Dedifferentiated amniotic fluid mesenchymal stem cell (primary cell): ENCODE results near the gene CFAP141.
"Not testable (repeated sequence)": the region's sequence is repeated elsewhere in the genome, so short reads cannot be mapped to it uniquely, and the experiment has no call there.

Experiments used
- DNase-seq: peaks from one replicate; pipeline ENCODE4 v3.0.0-alpha.2; 2016; ENCODE audit errors: extremely low spot score

CFAP141 gene

DNA sequence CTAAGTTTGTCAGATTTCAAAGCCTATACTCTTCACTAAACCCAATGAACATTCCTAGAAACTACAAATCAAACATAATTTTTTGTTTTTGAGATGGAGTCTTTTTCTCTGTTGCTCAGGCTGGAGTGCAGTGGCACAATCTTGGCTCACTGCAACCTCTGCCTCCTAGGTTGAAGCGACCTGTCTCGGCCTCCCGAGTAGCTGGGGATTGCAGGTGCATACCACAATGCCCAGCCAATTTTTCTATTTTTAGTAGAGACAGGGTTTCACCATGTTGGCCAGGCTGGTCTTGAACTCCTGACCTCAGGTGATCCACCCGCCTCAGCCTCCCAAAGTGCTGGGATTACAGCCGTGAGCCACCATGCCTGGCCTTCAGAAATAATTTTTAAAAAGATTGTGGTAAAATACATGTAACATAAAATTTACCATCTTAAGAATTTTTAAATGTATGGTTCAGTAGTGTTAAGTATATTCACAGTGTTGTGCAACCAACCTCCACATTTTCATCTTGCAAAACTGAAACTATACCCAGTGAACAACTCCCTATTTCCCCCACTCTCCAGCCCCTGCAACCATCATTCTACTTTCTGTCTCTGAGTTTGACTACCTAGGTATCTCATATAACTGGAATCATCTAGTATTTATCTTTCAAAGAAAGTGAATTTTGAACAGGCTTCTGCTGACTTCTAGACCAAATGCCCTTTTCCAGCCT lies 2.7 kb upstream of the CFAP141 start:
- DNase-seq = no peak

DNA sequence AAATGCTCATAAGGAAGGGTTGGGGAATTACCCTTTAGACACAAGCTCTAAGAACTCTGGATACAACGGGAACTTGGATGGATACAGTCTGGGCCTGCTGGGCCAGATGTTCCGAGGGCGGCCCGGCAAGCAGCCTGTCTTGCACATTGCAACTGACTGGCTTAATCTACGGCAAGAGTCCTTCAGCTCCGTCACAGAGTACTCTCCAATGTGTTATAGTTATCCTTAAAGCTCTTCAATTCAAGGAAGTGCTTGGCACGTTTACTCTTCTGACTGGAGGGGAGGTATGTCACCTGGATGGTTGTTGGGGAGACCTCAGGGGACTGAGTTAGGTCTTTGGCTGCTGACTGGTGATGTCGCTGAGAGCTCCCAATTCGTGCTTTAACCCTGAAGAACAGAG lies 1.1 kb upstream of the CFAP141 start:
- DNase-seq = no peak

DNA sequence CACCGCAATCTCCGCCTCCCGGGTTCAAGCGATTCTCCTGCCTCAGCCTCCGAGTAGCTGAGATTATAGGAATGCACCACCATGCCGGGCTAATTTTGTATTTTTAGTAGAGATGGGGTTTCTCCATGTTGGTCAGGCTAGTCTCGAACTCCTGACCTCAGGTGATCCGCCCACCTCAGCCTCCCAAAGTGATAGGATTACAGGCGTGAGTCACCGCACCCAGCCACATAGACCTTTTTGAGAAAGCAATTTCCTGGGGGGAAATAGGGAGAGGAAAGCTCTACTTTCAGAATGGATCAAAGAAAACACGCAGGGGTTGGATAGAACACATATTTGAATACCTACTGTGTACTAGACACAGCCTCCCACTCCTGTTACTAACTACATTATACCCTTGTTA lies 355 bp downstream of the CFAP141 start:
- DNase-seq = not testable (repeated sequence)

GRCh38 chr1:154199563-154199879 lies 6.6 kb downstream of the CFAP141 start:
- DNase-seq = no peak

DNA sequence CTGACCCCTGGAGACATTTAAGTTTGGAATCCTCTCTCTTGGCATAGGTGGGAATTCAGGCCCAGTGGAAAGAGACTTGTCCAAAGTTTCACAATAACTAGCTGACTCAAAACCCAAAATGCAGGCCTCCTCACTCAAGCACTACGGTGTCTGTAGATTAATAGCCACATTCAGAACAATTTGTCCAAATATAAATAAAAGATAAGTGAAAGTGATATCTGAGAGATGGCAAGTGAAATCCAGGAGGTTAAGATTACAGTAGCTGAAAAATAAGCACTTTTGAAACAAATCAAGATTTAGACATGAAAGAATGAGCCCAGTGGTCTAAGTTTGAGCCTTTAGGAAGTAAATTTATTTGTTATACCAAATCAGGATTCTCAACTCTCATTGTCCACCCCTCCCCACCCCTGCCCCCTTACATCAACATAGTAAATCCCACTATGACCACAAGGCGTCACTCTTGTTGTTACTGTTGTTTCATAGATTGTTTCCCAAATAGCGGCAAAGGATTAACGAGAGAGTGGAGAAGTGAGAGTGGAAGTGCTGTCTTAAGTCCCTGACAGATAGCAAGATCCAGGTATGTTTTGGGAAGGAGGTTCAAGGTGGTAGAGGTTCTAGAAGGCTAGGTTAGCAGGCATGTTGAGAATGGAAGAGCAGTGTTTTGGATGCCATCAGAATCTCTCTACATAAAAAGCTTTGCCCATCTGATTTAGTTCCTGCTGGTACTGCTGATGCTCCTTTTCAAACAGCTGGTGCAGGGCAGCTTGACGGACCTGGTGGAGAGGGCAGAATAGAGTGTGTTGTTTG lies 7.2 kb downstream of the CFAP141 start:
- DNase-seq = peak; percentile 36

GRCh38 chr1:154193821-154194220 lies 12.3 kb downstream of the CFAP141 start:
- no peak for DNase-seq

DNA sequence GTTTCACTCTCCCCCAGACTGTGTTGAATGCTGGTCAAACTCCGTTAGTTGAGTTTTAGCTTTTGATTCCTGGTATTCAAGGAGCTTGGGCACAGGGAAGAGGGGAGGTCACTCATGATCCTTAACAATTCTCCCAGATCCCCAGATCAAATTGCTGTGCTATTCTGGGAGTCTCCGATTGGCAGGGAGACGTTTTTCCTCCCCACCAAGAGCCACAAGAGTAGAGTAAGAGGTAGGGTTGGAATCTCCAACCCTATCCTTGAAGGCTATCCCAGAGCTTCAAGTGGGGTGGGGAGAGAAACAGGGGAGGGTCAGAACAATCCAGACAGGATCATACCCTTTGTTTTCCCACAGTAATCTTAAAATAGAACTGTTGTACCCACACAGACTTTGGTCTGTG lies 13.7 kb downstream of the CFAP141 start:
- no peak for DNase-seq

DNA sequence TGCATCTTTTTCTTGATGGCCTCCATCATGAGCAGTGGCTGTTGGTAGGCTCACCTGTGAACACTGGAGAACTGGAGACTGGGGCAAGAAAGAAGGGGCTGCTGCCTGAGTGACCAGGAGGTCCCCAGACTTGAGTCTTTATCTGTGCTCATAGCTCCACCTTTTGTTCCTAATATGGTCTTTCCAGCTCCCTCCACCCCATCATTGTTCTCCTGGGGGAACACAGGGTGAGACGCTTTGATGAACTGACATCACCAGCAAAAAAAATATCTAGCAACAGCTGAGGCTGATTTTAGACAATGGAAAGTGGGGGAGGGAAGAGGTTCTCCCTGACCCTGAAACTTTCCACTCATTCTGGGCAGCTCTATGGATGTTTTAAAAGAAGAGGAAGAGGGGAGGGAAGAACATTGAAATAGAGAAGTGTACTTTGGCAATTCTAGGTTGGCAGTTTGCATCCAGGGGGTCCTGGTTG lies 14.1 kb downstream of the CFAP141 start, which contains the start of gene TPM3:
Gene TPM3, minus strand, starts transcription at position 111 of the 472 bp plus-strand sequence. Its CDS starts 82 bp downstream, at position 29.
- no peak for DNase-seq

GRCh38 chr1:154190550-154190949 lies 15.6 kb downstream of the CFAP141 start:
- no peak for DNase-seq

DNA sequence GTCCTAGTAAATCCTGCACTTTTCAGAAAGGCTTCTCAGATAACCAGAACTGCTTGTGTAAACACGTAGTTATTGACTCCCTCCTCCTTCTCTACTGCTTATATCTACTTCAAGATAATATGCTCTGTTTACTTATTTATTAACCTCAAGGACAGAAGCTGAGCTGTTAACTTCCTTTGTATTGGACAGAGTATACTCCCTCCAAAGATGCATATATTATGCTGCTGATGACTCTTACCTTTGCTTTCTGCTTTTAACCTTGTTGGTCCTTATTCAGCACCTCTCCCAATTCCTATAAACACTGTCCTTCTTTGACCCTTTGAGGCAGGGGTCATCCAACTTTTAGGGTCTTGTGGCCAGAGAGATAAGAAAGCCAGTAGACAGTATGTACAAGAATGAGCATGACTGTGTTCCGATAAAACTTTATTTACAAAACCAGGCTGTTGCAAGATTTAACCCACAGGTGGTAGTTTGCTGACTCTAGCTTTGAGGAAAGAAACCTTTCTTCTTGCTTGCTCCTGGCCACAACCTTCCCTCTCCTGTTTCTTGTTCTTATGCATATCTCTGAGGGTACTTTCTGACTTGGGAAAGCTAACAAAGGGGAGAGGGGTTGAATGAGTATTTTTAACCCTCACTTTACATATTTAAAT lies 19.2 kb downstream of the CFAP141 start:
- no peak for DNase-seq

DNA sequence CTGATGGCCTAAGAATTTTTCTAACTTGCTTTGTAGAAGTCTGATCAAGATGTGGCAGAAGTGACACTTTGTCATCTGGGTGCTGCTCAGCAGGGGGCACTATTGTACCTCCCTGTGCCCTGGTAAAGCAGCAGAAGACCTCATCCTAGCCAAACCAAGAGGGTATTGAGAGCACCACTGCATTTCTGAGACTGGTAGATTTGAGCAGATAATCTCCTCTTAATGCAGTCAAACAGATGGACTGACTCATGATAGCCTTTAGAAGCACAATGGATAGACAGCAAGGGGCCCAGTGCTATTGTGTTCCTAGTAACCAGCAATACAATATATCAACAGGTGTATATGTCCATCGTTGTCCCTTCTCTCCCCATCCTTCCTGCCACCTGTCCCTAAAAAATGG lies 20.0 kb downstream of the CFAP141 start:
- DNase-seq = no peak

DNA sequence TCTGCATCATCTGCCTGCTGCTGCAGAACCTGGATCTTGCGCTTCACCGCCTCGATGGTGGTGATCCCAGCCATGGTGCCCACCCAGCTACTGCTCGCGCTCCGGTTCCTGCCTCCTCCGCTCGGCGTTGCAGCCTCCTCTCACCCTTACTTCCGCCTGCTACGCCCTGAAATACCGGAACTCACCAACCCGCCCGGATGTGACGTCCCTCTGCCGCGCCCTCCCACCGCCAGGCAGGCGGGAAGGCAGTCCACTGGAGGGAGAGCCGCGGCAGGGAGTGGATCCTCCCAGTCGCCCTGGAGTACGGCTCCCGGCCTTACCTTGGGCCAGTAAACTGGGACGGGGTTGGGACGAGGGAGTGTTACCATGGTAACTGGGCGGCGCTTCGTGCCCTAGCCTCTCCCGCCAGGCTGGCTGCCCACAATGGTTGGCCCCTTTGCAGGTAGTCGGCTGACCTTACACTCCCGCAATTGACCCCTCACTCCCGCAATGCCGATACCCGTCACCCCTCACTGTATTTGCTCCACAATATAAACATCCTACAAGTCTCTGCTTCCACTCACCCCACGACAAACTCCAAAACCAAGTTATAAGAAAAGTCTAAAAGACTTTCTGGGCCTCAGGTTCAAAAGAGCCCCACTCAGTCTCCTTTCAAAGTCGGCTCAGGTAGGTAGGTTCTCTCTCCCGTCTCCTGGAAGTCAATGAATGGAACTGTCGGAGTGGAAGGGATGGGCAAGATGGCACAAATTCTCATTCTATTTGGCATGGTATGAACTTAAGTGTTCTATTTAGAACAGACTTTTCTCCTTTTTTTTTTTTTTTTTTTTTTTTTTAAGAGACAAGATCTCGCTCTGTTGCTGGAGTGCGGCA lies 22.9 kb downstream of the CFAP141 start:
- peak; percentile 93 for DNase-seq

GRCh38 chr1:154182344-154183045 lies 23.6 kb downstream of the CFAP141 start:
- DNase-seq = peak; percentile 49

GRCh38 chr1:154181944-154182343 lies 24.2 kb downstream of the CFAP141 start:
- DNase-seq = no peak

DNA sequence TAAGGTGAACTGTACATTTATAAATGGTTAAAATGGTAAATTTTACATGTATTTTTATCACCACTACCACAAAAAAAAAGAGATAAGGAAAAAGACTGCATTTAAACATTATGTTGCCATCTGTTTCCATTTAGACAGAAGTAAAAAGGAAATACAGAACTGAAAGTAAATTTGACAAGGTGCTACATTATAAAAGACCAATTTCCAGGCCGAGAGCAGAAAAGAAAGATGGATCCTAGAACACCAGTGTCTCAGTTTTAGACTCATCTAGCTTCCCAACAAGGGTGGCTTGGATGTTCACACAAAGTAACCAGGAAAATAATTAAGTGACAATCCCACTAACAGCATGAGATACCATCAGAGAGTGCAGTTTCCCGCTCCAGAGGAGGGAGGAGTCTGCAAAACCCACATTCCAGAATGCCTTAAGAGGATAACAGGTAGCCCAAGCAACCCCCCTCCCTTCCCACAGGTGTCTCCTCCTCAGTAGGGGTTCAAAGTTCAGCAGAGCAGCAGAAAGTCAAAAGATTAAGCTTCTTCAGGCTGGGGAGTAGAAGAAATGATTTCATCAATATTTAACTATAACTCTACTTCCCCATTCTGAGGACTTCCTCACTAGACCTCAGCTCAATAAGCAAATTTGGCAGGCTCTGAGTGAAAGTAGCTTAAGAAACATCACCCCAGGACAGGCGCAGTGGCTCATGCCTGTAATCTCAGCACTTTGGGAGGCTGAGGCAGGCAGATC lies 26.0 kb downstream of the CFAP141 start:
- DNase-seq = no peak

GRCh38 chr1:154178911-154179811 lies 27.0 kb downstream of the CFAP141 start:
- DNase-seq = no peak

GRCh38 chr1:154178013-154178412 lies 28.1 kb downstream of the CFAP141 start:
- no peak for DNase-seq

- DNase-seq = peak; percentile 79
Measured at GRCh38 chr1:154176337-154176736, 29.8 kb downstream of the CFAP141 start.

DNA sequence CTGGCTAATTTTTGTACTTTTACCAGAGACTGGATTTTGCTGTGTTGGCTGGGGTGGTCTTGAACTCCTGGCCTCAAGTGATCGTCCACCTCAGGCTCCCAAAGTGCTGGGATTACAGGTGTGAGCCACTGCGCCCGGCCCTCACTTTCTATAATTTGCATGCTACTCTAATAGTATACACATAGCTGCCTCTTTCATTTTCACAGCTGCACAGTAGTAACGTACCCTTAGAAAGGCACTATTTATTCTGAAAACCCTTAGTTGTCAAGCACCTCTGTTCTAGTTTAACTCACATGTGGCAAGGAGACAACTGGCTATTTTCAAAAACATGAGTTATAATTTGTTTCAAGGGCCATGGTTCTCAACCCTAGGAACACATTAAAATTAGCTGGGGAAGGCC lies 31.5 kb downstream of the CFAP141 start:
- DNase-seq = no peak
